Body of pancreas (tissue), 4 donors: ENCODE results near the gene ZNF777.

Experiments
- CTCF ChIP-seq, 7 experiments: fragments of 450-650 bp in 4 of 7; fragments of 200-600 bp in 3 of 7; sonication (generic) in 3 of 7; IDR thresholded peaks; one replicate each; pipeline ENCODE4 v1.5.1; 2016 to 2019; ENCODE audit warnings: antibody characterized with exemption in 7 of 7
- POLR2A ChIP-seq, 3 donors: fragments of 450-650 bp; IDR thresholded peaks; one replicate each; pipeline ENCODE4 v1.6.1; 2016; ENCODE audit warnings: antibody characterized with exemption in 3 of 3, mild to moderate bottlenecking in 2 of 3

- TF ChIP-seq CTCF (IDR thresholded peaks at IDR 0.05) = no peak
- no peak for TF ChIP-seq POLR2A (IDR thresholded peaks at IDR 0.05)
These were observed 16.6 kb downstream of the ZNF777 start for GRCh38 chr7:149444287-149444686.
